K562 (cell line): ENCODE measurements around the gene DNAH9. TPM values are rescaled to one million over a fixed set of nuclear protein-coding genes. Genes with fewer than 3 reads are reported as not detected.

Experiments used
- ATAC-seq: fragments of 200-7000 bp; cut with Tn5 transposase; 3 replicates; pipeline ENCODE4 v1.9.1; 2020; ENCODE audit warnings: moderate library complexity
- BruUV-seq: library from RNA; stranded (reverse); fragments of 400-500 nt; replicated peaks from 2 replicates; lab custom pipeline; 2021; lab: Mats Ljungman, UMichigan
- CTCF ChIA-PET: fragments of 300-600 bp; formaldehyde crosslinking; extraction: SDS; loops from one replicate; lab custom pipeline; 2021; ENCODE audit warnings: low intra/inter-chr PET ratio; lab: Yijun Ruan, JAX
- POLR2A ChIA-PET: fragments of 300-600, 350-650 bp; sonication (Branson Sonifier 250); formaldehyde crosslinking; extraction: SDS; loops from one replicate; lab custom pipeline; 2021; ENCODE audit warnings: antibody characterized with exemption, inconsistent platforms; lab: Yijun Ruan, JAX
- DNase-seq, 4 experiments: peaks; one replicate each; pipeline versions ENCODE4 v3.0.0 to v3.0.0-alpha.2; 2011 to 2018; ENCODE audit warnings: low spot score in 3 of 4, mixed read lengths in 3 of 4; ENCODE audit errors: extremely low read depth in 1 of 4
- FAIRE-seq: peaks from 2 replicates; lab custom pipeline; 2011; peaks lifted over from hg19 to GRCh38; lab: Jason Lieb, UNC
- H2AFZ ChIP-seq: 2 replicates; pipeline ENCODE4 v1.6.0; 2011; ENCODE audit warnings: low read depth, low read length, control low read depth, inconsistent platforms
- H3K27ac ChIP-seq: fragments of 200-600 bp; 3 replicates; pipeline ENCODE4 v1.8.0; 2011; ENCODE audit warnings: low read depth, mild to moderate bottlenecking, control low read depth, inconsistent platforms, low read length, moderate library complexity, mixed read lengths; ENCODE audit errors: extremely low read depth
- H3K27me3 ChIP-seq, 2 experiments: fragments of 300-600 bp in 1 of 2; 2 replicates in 1 of 2; 3 replicates in 1 of 2; pipeline versions ENCODE4 v1.6.0 to v1.8.0; 2011; ENCODE audit warnings: inconsistent platforms in 2 of 2, low read length in 2 of 2, mild to moderate bottlenecking in 1 of 2, mixed read lengths in 1 of 2, moderate library complexity in 1 of 2; ENCODE audit not compliant: control insufficient read depth in 2 of 2, insufficient read depth in 2 of 2
- H3K36me3 ChIP-seq: fragments of 300-600 bp; 3 replicates; pipeline ENCODE4 v1.8.0; 2011; ENCODE audit warnings: mild to moderate bottlenecking, low read length, inconsistent platforms; ENCODE audit not compliant: control insufficient read depth, insufficient read depth
- H3K4me1 ChIP-seq, 2 experiments: fragments of 200-600 bp in 1 of 2; replicated peaks in 1 of 2; 2 replicates in 1 of 2; 3 replicates in 1 of 2; pipeline versions ENCODE4 v1.5.1 to v1.8.0; 2011; ENCODE audit warnings: inconsistent platforms in 2 of 2, low read length in 2 of 2, mild to moderate bottlenecking in 1 of 2, mixed read lengths in 1 of 2, moderate library complexity in 1 of 2; ENCODE audit not compliant: control insufficient read depth in 2 of 2, insufficient read depth in 2 of 2
- H3K4me2 ChIP-seq: 2 replicates; pipeline ENCODE4 v1.6.1; 2011; ENCODE audit warnings: low read length, control low read depth, inconsistent platforms, mixed read lengths; ENCODE audit not compliant: insufficient read depth
- H3K4me3 ChIP-seq: fragments of 200-600 bp; sonication (generic), shearing (Covaris generic); 2 replicates; pipeline ENCODE4 v1.5.1; 2016; ENCODE audit warnings: control low read depth, inconsistent platforms
- H3K79me2 ChIP-seq: fragments of 200-600 bp; 3 replicates; pipeline ENCODE4 v1.8.0; 2011; ENCODE audit warnings: low read length, inconsistent platforms; ENCODE audit not compliant: control insufficient read depth, insufficient read depth
- H3K9ac ChIP-seq, 2 experiments: 2 replicates each; pipeline versions ENCODE4 v1.6.0 to v1.6.1; 2011; ENCODE audit warnings: low read depth in 2 of 2, low read length in 2 of 2, control low read depth in 1 of 2, inconsistent platforms in 1 of 2, mild to moderate bottlenecking in 1 of 2, mixed read lengths in 1 of 2; ENCODE audit not compliant: insufficient read depth in 1 of 2
- H3K9me1 ChIP-seq: one replicate; pipeline ENCODE4 v1.6.0; 2011; ENCODE audit warnings: inconsistent platforms, mild to moderate bottlenecking, low read length, moderate library complexity; ENCODE audit not compliant: control insufficient read depth, insufficient read depth
- H3K9me3 ChIP-seq: replicated peaks from 2 replicates; pipeline ENCODE4 v1.5.1; 2011; ENCODE audit warnings: low read depth, low read length, inconsistent platforms; ENCODE audit not compliant: control insufficient read depth, insufficient read depth
- H4K20me1 ChIP-seq: replicated peaks from 2 replicates; pipeline ENCODE4 v1.6.1; 2011; ENCODE audit warnings: low read length, inconsistent platforms, mixed read lengths; ENCODE audit not compliant: control insufficient read depth, insufficient read depth
- CTCF ChIP-seq, 3 experiments: IDR thresholded peaks in 2 of 3; conservative IDR thresholded peaks in 1 of 3; 2 replicates each; pipeline ENCODE4 v1.5.1; 2011 to 2012; ENCODE audit warnings: low read length in 3 of 3, mild to moderate bottlenecking in 3 of 3, control low read depth in 2 of 3, improper control_type of control experiment in 1 of 3, inconsistent platforms in 1 of 3, low read depth in 1 of 3, mixed read lengths in 1 of 3, moderate library complexity in 1 of 3; ENCODE audit not compliant: insufficient read depth in 2 of 3
- CUX1 ChIP-seq: fragments of 200-800 bp; sonication (Bioruptor generic); IDR thresholded peaks from 2 replicates; pipeline ENCODE4 v1.6.1; 2016; ENCODE audit warnings: missing genetic modification characterization, missing compliant biosample characterization
- WGBS: fragments of 100-300 bp; shearing (Covaris generic); methylation state at CpG from one replicate; pipeline ENCODE4 v1.1.6; 2016; ENCODE audit warnings: low coverage, mixed read lengths; ENCODE audit not compliant: insufficient coverage; ENCODE audit errors: missing lambda C conversion rate; 5-methylcytosine and 5-hydroxymethylcytosine counted together
- in situ Hi-C: fragments of 300-500 bp; cut with MboI; formaldehyde crosslinking; loops from 4 replicates; pipeline ENCODE4 v1.15.0; 2018; ENCODE audit warnings: inconsistent platforms, mixed read lengths
- intact Hi-C: fragments of 100-400 bp; cut with micrococcal nuclease; formaldehyde crosslinking; loops from 2 replicates; pipeline ENCODE4 v1.14.2; 2022
- polyA plus RNA-seq, 8 experiments: library from polyadenylated mRNA; depleted of rRNA in 4 of 8; stranded (reverse) in 5 of 8; unstranded in 3 of 8; fragments of >200 nt; fragmentation: Nextera tagmentation in 2 of 8; fragmentation: Illumina TruSeq in 1 of 8; extraction: Ambion mirVana in 2 of 8; extraction: Trizol in 1 of 8; gene quantifications; 2 replicates each; pipeline versions ENCODE4 v1.2.1 to v1.2.3, GENCODE V29; 2011 to 2014; ENCODE audit warnings: inconsistent platforms in 1 of 8, missing spikeins in 1 of 8
- total RNA-seq, 7 experiments: library from RNA; depleted of rRNA in 6 of 7; stranded (reverse); fragments of >200 nt in 6 of 7; fragmentation: Illumina TruSeq in 2 of 7; extraction: Trizol in 2 of 7; gene quantifications; 2 replicates each; pipeline versions ENCODE4 v1.2.1 to v1.2.3, GENCODE V29; 2011 to 2021; ENCODE audit warnings: low replicate concordance in 1 of 7

Gene DNAH9
- total and polyA plus RNA-seq, 9 of the 15 experiments (the other 6 are each of a cell fraction or from before 2014, with no cell fraction given): not detected

- no peaks in the 10 kb centered on the region for H3K27me3 ChIP-seq
- intact Hi-C loops: no loop called here
- H3K9ac ChIP-seq: no peak overlapping the region
- peak in 3 of 4 experiments; percentile 8 to 12 (median 12) for DNase-seq
- no peaks in the 10 kb centered on the region for H3K79me2 ChIP-seq
- H2AFZ ChIP-seq: no peak overlapping the region
- H3K4me2 ChIP-seq: no peak overlapping the region
- ChIA-PET CTCF (no interaction called here), POLR2A (no interaction called here)
- H3K4me3 ChIP-seq: no peak overlapping the region
- 0% methylated on average over 10 of the region's 10 CpGs for WGBS
- H4K20me1 ChIP-seq: no peaks in the 10 kb centered on the region
- peak; percentile 26 to 48 (median 27); a peak in 3 of 6 replicates for TF ChIP-seq CTCF (IDR thresholded peaks at IDR 0.05 in 2 of 3, conservative IDR thresholded peaks at IDR 0.05 in 1 of 3; ENCODE audit: insufficient read depth in 2 of 3, low read depth in 1 of 3, low read length in 3 of 3)
- TF ChIP-seq CUX1 (CRISPR knock-in tag): no peak
- TF ChIP-seq, all 486 proteins: peak for 1
- no TSS peak for BruUV-seq
- no peaks in the 10 kb centered on the region for H3K9me3 ChIP-seq
- H3K4me1 ChIP-seq: no peaks in the 10 kb centered on the region
- H3K27ac ChIP-seq: no peak overlapping the region
- ATAC-seq: peak; percentile 42; the same call in 1 of the 3 replicates
- in situ Hi-C loops: no loop called here
- no peaks in the 10 kb centered on the region for H3K9me1 ChIP-seq
- H3K36me3 ChIP-seq: no peaks in the 10 kb centered on the region
- FAIRE-seq: no peak
Observed at GRCh38 chr17:11628374-11628773, 30.1 kb downstream of the DNAH9 start.
